SHP77 (cell line): ENCODE measurements around the gene BRD4.
A peak's percentile ranks its signal among the peaks of the same experiment; 100 is the strongest.

ENCODE experiments used
- DNase-seq, 2 experiments: peaks; one replicate each; lab custom pipeline; 2025; lab: John Stamatoyannopoulos, UW

The BRD4 gene

GRCh38 chr19:15289673-15290072, 42.7 kb downstream of the BRD4 start:
- DNase-seq = no peak

GRCh38 chr19:15288146-15288963, 44.0 kb downstream of the BRD4 start:
- peak; percentile 80 to 85 for DNase-seq

GRCh38 chr19:15287496-15287895, 44.8 kb downstream of the BRD4 start:
- no peak for DNase-seq

GRCh38 chr19:15286688-15287365, 45.5 kb downstream of the BRD4 start:
- no peak for DNase-seq

- no peak for DNase-seq
Observed at GRCh38 chr19:15285896-15286591, 46.3 kb downstream of the BRD4 start.

GRCh38 chr19:15284896-15285295, 47.4 kb downstream of the BRD4 start:
- DNase-seq = no peak

- DNase-seq = no peak
Observed at GRCh38 chr19:15284091-15284490, 48.2 kb downstream of the BRD4 start.

GRCh38 chr19:15283141-15283883, 49.0 kb downstream of the BRD4 start:
- DNase-seq = no peak

GRCh38 chr19:15282311-15282705, 50.0 kb downstream of the BRD4 start:
- DNase-seq = no peak

- peak; percentile 52 to 81 for DNase-seq
Observed at GRCh38 chr19:15280915-15281683, 51.2 kb downstream of the BRD4 start.

- DNase-seq = no peak
Observed at GRCh38 chr19:15280048-15280725, 52.2 kb downstream of the BRD4 start.

GRCh38 chr19:15279326-15279904, 52.9 kb downstream of the BRD4 start:
- no peak for DNase-seq

GRCh38 chr19:15276620-15277215, 55.6 kb downstream of the BRD4 start:
- no peak for DNase-seq

- no peak for DNase-seq
Observed at GRCh38 chr19:15274477-15274876, 57.9 kb downstream of the BRD4 start.

GRCh38 chr19:15269806-15270205, 62.5 kb downstream of the BRD4 start:
- DNase-seq = no peak

GRCh38 chr19:15268928-15269253, 63.4 kb downstream of the BRD4 start:
- no peak for DNase-seq

GRCh38 chr19:15268192-15268927, 64.0 kb downstream of the BRD4 start:
- no peak for DNase-seq

- DNase-seq = no peak
Observed at GRCh38 chr19:15266683-15267082, 65.7 kb downstream of the BRD4 start.

- peak; percentile 87 to 90 for DNase-seq
Observed at GRCh38 chr19:15265850-15266248, 66.5 kb downstream of the BRD4 start.
